Heart right ventricle (tissue), 16 donors: ENCODE data around the gene CALHM6. TPM values are rescaled to one million over a fixed set of nuclear protein-coding genes. Genes with fewer than 3 reads are reported as not detected.

Experiments
- ATAC-seq, 8 donors: fragments of 200-7000 bp; cut with Tn5 transposase; one replicate each; pipeline ENCODE4 v1.9.1; 2020; ENCODE audit warnings: mild to moderate bottlenecking in 8 of 8, moderate library complexity in 8 of 8, moderate number of reproducible peaks in 1 of 8
- DNase-seq, 2 donors: peaks; one replicate each; pipeline ENCODE4 v3.0.0-alpha.2; 2020
- H3K27ac ChIP-seq, 10 donors: fragments of 200-600 bp; sonication (generic) in 2 of 10; one replicate each; pipeline versions ENCODE4 v1.5.0 to v1.8.0; 2020 to 2022; ENCODE audit warnings: mild to moderate bottlenecking in 3 of 10
- H3K27me3 ChIP-seq, 7 donors: fragments of 200-600 bp; one replicate each; pipeline ENCODE4 v1.8.0; 2021 to 2022; ENCODE audit warnings: mild to moderate bottlenecking in 2 of 7
- H3K36me3 ChIP-seq, 9 donors: fragments of 200-600 bp; sonication (generic) in 1 of 9; one replicate each; pipeline versions ENCODE4 v1.5.0 to v1.8.0; 2020 to 2022; ENCODE audit warnings: mild to moderate bottlenecking in 2 of 9
- H3K4me1 ChIP-seq, 9 donors: fragments of 200-600 bp; sonication (generic) in 1 of 9; one replicate each; pipeline versions ENCODE4 v1.5.0 to v1.8.0; 2020 to 2022; ENCODE audit warnings: mild to moderate bottlenecking in 4 of 9
- H3K4me3 ChIP-seq, 10 donors: fragments of 200-600 bp; sonication (generic) in 2 of 10; one replicate each; pipeline versions ENCODE4 v1.5.0 to v1.8.0; 2020 to 2022; ENCODE audit warnings: mild to moderate bottlenecking in 7 of 10, moderate library complexity in 2 of 10
- H3K9me3 ChIP-seq, 11 donors: fragments of 200-600 bp in 10 of 11; sonication (generic) in 2 of 11; one replicate each; pipeline versions ENCODE4 v1.5.0 to v1.8.0; 2013 to 2022; ENCODE audit warnings: mild to moderate bottlenecking in 2 of 11, control low read depth in 1 of 11, moderate library complexity in 1 of 11
- WGBS, 2 donors: extraction: QIAGEN DNeasy Blood & Tissue Kit; methylation state at CpG; one replicate each; pipeline ENCODE4 v1.1.7; 2013; ENCODE audit warnings: inconsistent platforms in 1 of 2; 5-methylcytosine and 5-hydroxymethylcytosine counted together
- intact Hi-C, 10 donors: fragments of 100-400 bp; cut with DNase I; formaldehyde crosslinking; loops; one replicate each; pipeline versions ENCODE4 v1.11.1 to v1.14.2; 2022
- polyA plus RNA-seq, 2 donors: library from polyadenylated mRNA; stranded (reverse); fragments of 200-250 nt; gene quantifications; one replicate each; pipeline ENCODE4 v1.2.3, GENCODE V29; 2013
- total RNA-seq, 10 donors: library from RNA; stranded (reverse); fragmentation: NEBNext Ultra II Directional in 3 of 10; extraction: Animal tissue kit (Norgen Biotek cat#: 25700) in 3 of 10; gene quantifications; one replicate each; pipeline versions ENCODE4 v1.2.1 to v1.2.4, GENCODE V29; 2021 to 2023
- TF ChIP-seq, protein P1 (sequence below), 9 donors: fragments of 200-600 bp; sonication (generic) in 2 of 9; IDR thresholded peaks; one replicate each; pipeline versions ENCODE4 v1.5.0 to v1.8.0; 2021 to 2022; ENCODE audit warnings: antibody characterized with exemption in 9 of 9, mild to moderate bottlenecking in 5 of 9, moderate library complexity in 1 of 9
- donor health status: Arrhythmogenic right ventricular cardiomyopathy.
- donor health status: ischemic (EF 13 %, LVEDD 7.1; RV severe dilation, severe dysfunction).
- donor health status: healthy with polysubstance abuse.
- donor health status: DM: no; HTN: yes; CAD: no.
- donor health status: DM: no; HTN: no; CAD: no.
- donor health status: ischemic (EF 25% LVEDD 6.9; RV normal size, moderate dysfunction).
- donor health status: ischemic (EF 25% LVEDD 5.7; RV mildly dilated, moderate dysfunction).
- donor health status: healthy.
- donor health status: DM: yes; HTN: yes; CAD: no.
- donor health status: Ischemic cardiomyopathy.
- donor health status: ischemic (EF 35%, LVEDD 5.7; RV mildly dilated, moderate dysfunction).
- donor health status: nonischemic (EF 11% LVEDD 7.7; RV severe dilation, severe dysfunction).
- donor health status: DM: yes; HTN: yes; CAD: no.
- donor health status: PGD.
- donor health status: ischemic (EF 29% LVEDD 5.4; RV normal size, mild dysfunction).
- donor health status: nonischemic (EF 23%, LVEDD 6.1; RV moderate dilation, normal function).

Gene CALHM6
- total and polyA plus RNA-seq, 12 donors: 0.45 to 40.8 (median 1.5) TPM; not detected in 2

DNA sequence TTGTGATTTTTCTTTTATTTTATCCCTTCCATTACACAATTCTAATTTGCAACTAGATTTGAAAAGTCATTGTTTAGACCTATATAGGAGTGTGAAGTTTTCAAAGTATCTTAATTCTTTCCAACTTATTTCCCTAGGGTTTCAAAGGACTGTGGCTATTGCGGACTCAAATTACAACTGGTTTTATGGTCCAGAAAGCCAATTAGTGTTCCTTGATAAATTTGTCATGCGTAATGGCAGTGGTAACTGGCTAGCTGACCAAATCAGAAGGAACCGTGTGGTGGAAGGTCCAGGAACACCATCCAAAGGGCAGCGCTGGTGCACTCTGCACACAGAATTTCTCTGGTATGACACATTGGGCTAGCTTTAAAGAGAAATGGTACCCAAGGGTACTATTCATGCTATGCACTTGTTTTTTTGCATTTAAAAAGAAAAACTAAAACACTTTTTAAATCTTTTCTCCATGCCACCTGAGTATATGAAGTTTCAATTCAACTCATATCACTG is 27.9 kb upstream of the CALHM6 start:
- ATAC-seq: no peak
- 94 to 96% methylated on average over 4 of the region's 4 CpGs for WGBS, 2 donors
- H3K27ac ChIP-seq: no peak overlapping the region
- H3K9me3 ChIP-seq: no peaks in the 10 kb centered on the region
- no peaks in the 10 kb centered on the region for H3K27me3 ChIP-seq
- H3K4me1 ChIP-seq: peaks cover 0 to 5% (median 0%) of the 10 kb centered on the region in 9 donors
- TF ChIP-seq, protein P1, sequence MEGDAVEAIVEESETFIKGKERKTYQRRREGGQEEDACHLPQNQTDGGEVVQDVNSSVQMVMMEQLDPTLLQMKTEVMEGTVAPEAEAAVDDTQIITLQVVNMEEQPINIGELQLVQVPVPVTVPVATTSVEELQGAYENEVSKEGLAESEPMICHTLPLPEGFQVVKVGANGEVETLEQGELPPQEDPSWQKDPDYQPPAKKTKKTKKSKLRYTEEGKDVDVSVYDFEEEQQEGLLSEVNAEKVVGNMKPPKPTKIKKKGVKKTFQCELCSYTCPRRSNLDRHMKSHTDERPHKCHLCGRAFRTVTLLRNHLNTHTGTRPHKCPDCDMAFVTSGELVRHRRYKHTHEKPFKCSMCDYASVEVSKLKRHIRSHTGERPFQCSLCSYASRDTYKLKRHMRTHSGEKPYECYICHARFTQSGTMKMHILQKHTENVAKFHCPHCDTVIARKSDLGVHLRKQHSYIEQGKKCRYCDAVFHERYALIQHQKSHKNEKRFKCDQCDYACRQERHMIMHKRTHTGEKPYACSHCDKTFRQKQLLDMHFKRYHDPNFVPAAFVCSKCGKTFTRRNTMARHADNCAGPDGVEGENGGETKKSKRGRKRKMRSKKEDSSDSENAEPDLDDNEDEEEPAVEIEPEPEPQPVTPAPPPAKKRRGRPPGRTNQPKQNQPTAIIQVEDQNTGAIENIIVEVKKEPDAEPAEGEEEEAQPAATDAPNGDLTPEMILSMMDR (IDR thresholded peaks at IDR 0.05): no peak
- no peak overlapping the region for H3K4me3 ChIP-seq
- intact Hi-C loops: loop anchor here in 1 of 10 donors (10.0 kb wide), 1 partner anchor 128 kb away; no protein-coding TSS in a partner anchor
- no peak for DNase-seq
- H3K36me3 ChIP-seq: peaks cover 0 to 85% (median 0%) of the 10 kb centered on the region in 9 donors

DNA sequence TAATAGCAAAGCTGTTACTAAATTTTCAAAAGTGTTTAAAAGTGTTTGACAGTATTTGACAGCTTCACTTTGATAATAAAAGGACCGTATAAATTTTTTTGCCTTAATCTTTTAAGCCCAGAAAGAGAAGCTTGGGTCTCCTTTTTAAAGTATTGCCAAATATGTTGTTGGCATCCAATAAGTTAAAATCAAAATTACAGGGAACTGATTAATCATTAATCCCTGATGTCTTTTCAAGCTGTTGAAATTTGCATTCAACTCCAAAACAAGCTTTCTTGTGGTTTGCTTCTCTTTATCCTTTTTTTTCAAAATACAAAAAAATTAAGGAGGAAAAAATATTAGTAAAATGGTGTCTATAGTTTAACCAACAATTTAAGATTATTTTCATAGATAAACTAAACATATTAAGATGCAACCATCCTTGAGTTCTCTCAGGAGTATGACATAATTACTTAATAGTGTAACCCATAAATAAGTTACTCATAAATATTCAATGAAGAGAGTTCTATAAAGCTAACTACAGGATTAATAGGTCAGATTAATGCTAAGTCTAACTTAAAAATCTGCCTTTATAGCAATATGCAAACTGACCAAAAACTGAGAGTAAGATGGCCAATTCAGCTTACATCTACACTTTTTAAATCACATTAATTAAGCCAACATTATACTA is 27.0 kb upstream of the CALHM6 start:
- intact Hi-C loops: loop anchor here in 1 of 10 donors (10.0 kb wide), 1 partner anchor 129 kb away; no protein-coding TSS in a partner anchor
- peaks cover 0 to 75% (median 0%) of the 10 kb centered on the region in 9 donors for H3K36me3 ChIP-seq
- no peak for ATAC-seq
- H3K27ac ChIP-seq: no peak overlapping the region
- no peak for DNase-seq
- no peaks in the 10 kb centered on the region for H3K27me3 ChIP-seq
- H3K9me3 ChIP-seq: no peaks in the 10 kb centered on the region
- TF ChIP-seq, protein P1 (IDR thresholded peaks at IDR 0.05): no peak
- no peak overlapping the region for H3K4me3 ChIP-seq
- H3K4me1 ChIP-seq: peaks cover 0 to 11% (median 3%) of the 10 kb centered on the region in 9 donors
- 96% methylated on average over 1 of the region's 1 CpG for WGBS, 2 donors

DNA sequence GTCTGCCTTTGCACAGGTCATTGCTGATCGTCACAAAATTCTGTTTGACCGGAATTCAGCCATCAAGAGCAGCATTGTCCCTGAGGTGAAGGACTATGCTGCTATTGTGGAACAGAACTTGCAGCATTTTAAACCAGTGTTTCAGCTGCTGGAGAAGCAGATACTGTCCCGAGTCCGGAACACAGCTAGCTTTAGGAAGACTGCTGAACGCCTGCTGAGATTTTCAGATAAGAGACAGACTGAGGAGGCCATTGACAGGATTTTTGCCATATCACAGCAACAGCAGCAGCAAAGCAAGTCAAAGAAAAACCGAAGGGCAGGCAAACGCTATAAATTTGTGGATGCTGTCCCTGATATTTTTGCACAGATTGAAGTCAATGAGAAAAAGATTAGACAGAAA is 24.6 kb upstream of the CALHM6 start:
- H3K27ac ChIP-seq: no peak overlapping the region
- peaks cover 0 to 56% (median 0%) of the 10 kb centered on the region in 9 donors for H3K36me3 ChIP-seq
- H3K4me3 ChIP-seq: no peak overlapping the region
- peaks cover 0 to 16% (median 3%) of the 10 kb centered on the region in 9 donors for H3K4me1 ChIP-seq
- TF ChIP-seq, protein P1 (IDR thresholded peaks at IDR 0.05): no peak
- 88% methylated on average over 7 of the region's 7 CpGs for WGBS, 2 donors
- no peak for ATAC-seq
- no peak for DNase-seq
- no peaks in the 10 kb centered on the region for H3K27me3 ChIP-seq
- intact Hi-C loops: loop anchor here in 1 of 10 donors (10.0 kb wide), 1 partner anchor 132 kb away; no protein-coding TSS in a partner anchor
- H3K9me3 ChIP-seq: no peaks in the 10 kb centered on the region

DNA sequence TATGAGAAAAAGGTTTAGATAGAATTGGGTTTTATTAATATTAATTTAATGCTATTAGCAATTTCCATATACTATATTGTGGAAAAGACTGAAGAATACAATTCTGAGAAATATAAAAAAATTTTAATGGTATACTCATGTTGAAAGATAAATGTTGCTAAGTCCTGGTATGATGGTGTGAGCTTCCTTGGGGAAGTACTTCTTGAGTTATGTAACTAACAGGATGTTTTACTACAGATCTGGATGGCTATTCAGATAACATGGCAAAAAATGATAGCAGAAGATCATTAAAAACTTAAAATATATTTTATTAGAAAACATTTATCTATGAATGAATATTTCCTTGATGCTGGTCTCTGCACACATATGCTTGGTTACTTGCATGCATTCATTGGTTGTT is 23.5 kb upstream of the CALHM6 start:
- no peak for ATAC-seq
- Histone ChIP-seq H3K27ac (no peak overlapping the region), H3K4me3 (no peak overlapping the region), H3K4me1 (peaks cover 0 to 16% (median 3%) of the 10 kb centered on the region in 9 donors), H3K36me3 (peaks cover 0 to 46% (median 0%) of the 10 kb centered on the region in 9 donors), H3K9me3 (no peaks in the 10 kb centered on the region), H3K27me3 (no peaks in the 10 kb centered on the region)
- TF ChIP-seq, protein P1 (IDR thresholded peaks at IDR 0.05): no peak
- intact Hi-C loops: loop anchor here in 1 of 10 donors (10.0 kb wide), 1 partner anchor 133 kb away; no protein-coding TSS in a partner anchor
- DNase-seq: no peak
